ENCODE results near the gene ABHD6. TPM values are rescaled to one million over a fixed set of nuclear protein-coding genes. Genes with fewer than 3 reads are reported as not detected.
"Not testable (repeated sequence)": the region's sequence is repeated elsewhere in the genome, so short reads cannot be mapped to it uniquely, and the experiment has no call there.

ABHD6 gene
- total RNA-seq, 1 donor from 2014 or later, result 22.3 TPM

GRCh38 chr3:58207954-58208353, 29.6 kb upstream of the ABHD6 start:
- DNase-seq (ENCODE audit: low spot score), result no peak

GRCh38 chr3:58209933-58210332, 27.7 kb upstream of the ABHD6 start:
- no peak for DNase-seq (ENCODE audit: low spot score)

- no peak for DNase-seq (ENCODE audit: low spot score)
These were observed 26.7 kb upstream of the ABHD6 start, which contains the start of gene DNASE1L3 for GRCh38 chr3:58210761-58211460. TSS of gene DNASE1L3 (minus strand) at chr3:58210972. CDS start at chr3:58210906, 66 bp downstream.

- DNase-seq (ENCODE audit: low spot score), result no peak
These were observed 22.9 kb upstream of the ABHD6 start for GRCh38 chr3:58214484-58215316.

GRCh38 chr3:58215317-58216025, 22.1 kb upstream of the ABHD6 start:
- DNase-seq (ENCODE audit: low spot score), result no peak

- no peak for DNase-seq (ENCODE audit: low spot score)
These were observed 20.9 kb upstream of the ABHD6 start for GRCh38 chr3:58216496-58217195.

- DNase-seq (ENCODE audit: low spot score), result no peak
These were observed 20.3 kb upstream of the ABHD6 start for GRCh38 chr3:58217209-58217811.

- DNase-seq (ENCODE audit: low spot score), result no peak
These were observed 18.7 kb upstream of the ABHD6 start for GRCh38 chr3:58218904-58219303.

- DNase-seq (ENCODE audit: low spot score), result no peak
These were observed 15.3 kb upstream of the ABHD6 start for GRCh38 chr3:58222161-58222724.

- no peak for DNase-seq (ENCODE audit: low spot score)
These were observed 13.7 kb upstream of the ABHD6 start for GRCh38 chr3:58223855-58224254.

GRCh38 chr3:58227933-58228332, 9.7 kb upstream of the ABHD6 start:
- DNase-seq (ENCODE audit: low spot score), result not testable (repeated sequence)

GRCh38 chr3:58230876-58231552, 6.6 kb upstream of the ABHD6 start:
- no peak for DNase-seq (ENCODE audit: low spot score)

- DNase-seq (ENCODE audit: low spot score), result no peak
These were observed 5.9 kb upstream of the ABHD6 start for GRCh38 chr3:58231666-58232065.

GRCh38 chr3:58234516-58234931, 3.1 kb upstream of the ABHD6 start:
- no peak for DNase-seq (ENCODE audit: low spot score)

- DNase-seq (ENCODE audit: low spot score), result no peak
These were observed 1.6 kb upstream of the ABHD6 start for GRCh38 chr3:58235970-58236369.

- DNase-seq (ENCODE audit: low spot score), result no peak
These were observed 910 bp upstream of the ABHD6 start for GRCh38 chr3:58236527-58237237.

GRCh38 chr3:58237941-58238681, 519 bp downstream of the ABHD6 start:
- DNase-seq (ENCODE audit: low spot score), result peak; percentile 91

GRCh38 chr3:58238830-58239229, 1.2 kb downstream of the ABHD6 start:
- no peak for DNase-seq (ENCODE audit: low spot score)
